SU-DHL-6 (cell line): ENCODE measurements around the gene SYT11.

Experiments used
- H2AFZ ChIP-seq: fragments of 200-600 bp; sonication (generic); 2 replicates; pipeline ENCODE4 v1.6.1; 2014; ENCODE audit warnings: low read depth, mild to moderate bottlenecking, moderate library complexity, mixed read lengths, antibody characterized with exemption, low read length; ENCODE audit not compliant: severe bottlenecking
- H3F3A ChIP-seq: fragments of 200-600 bp; shearing (Covaris generic); 2 replicates; pipeline ENCODE4 v1.6.0; 2016; ENCODE audit warnings: antibody characterized with exemption, mild to moderate bottlenecking; ENCODE audit not compliant: insufficient read depth
- H3K27ac ChIP-seq: fragments of 200-600 bp; sonication (generic); 2 replicates; pipeline ENCODE4 v1.5.1; 2016; ENCODE audit warnings: low read depth, mild to moderate bottlenecking, low read length, moderate library complexity, mixed read lengths
- H3K27me3 ChIP-seq: fragments of 200-600 bp; sonication (generic), shearing (Covaris generic); 2 replicates; pipeline ENCODE4 v1.6.0; 2014; ENCODE audit warnings: mild to moderate bottlenecking, low read length
- H3K36me3 ChIP-seq: fragments of 200-600 bp; sonication (generic); 2 replicates; pipeline ENCODE4 v1.6.1; 2014; ENCODE audit warnings: mild to moderate bottlenecking, low read length, mixed read lengths
- H3K4me2 ChIP-seq: fragments of 300-600, 200-600 bp; shearing (Covaris generic), sonication (generic); 2 replicates; pipeline ENCODE4 v1.6.0; 2014; ENCODE audit warnings: low read length, low read depth, mild to moderate bottlenecking; ENCODE audit not compliant: poor library complexity, severe bottlenecking
- H3K4me3 ChIP-seq: fragments of 200-600 bp; sonication (generic); 2 replicates; pipeline ENCODE4 v1.5.1; 2014; ENCODE audit warnings: antibody characterized with exemption, low read length, mild to moderate bottlenecking, mixed read lengths; ENCODE audit not compliant: insufficient read depth, poor library complexity, severe bottlenecking
- H3K79me2 ChIP-seq: fragments of 200-600 bp; sonication (generic); 2 replicates; pipeline ENCODE4 v1.6.1; 2014; ENCODE audit warnings: mild to moderate bottlenecking, low read length, moderate library complexity; ENCODE audit not compliant: insufficient read depth
- H3K9ac ChIP-seq: fragments of 200-600 bp; sonication (generic); 2 replicates; pipeline ENCODE4 v1.7.0; 2014; ENCODE audit warnings: mild to moderate bottlenecking, low read length
- H3K9me2 ChIP-seq: fragments of 200-600 bp; sonication (generic); replicated peaks from 2 replicates; pipeline ENCODE4 v1.6.1; 2014; ENCODE audit warnings: low read length; ENCODE audit not compliant: insufficient read depth
- H3K9me3 ChIP-seq: fragments of 200-600 bp; sonication (generic); 2 replicates; pipeline ENCODE4 v1.6.1; 2014; ENCODE audit warnings: low read length, mixed read lengths; ENCODE audit not compliant: insufficient read depth
- H4K20me1 ChIP-seq: fragments of 200-600 bp; sonication (generic); 2 replicates; pipeline ENCODE4 v1.6.1; 2014; ENCODE audit warnings: low read depth, mild to moderate bottlenecking, antibody characterized with exemption, low read length, moderate library complexity, mixed read lengths
- CTCF ChIP-seq: fragments of 200-600 bp; sonication (generic); IDR thresholded peaks from one replicate; pipeline ENCODE4 v1.5.1; 2017; ENCODE audit warnings: antibody characterized with exemption, mild to moderate bottlenecking, low read length, moderate library complexity; ENCODE audit not compliant: insufficient read depth, poor library complexity, severe bottlenecking
- EZH2phosphoT487 ChIP-seq: fragments of 200-600 bp; sonication (generic), shearing (Covaris generic); conservative IDR thresholded peaks from 2 replicates; pipeline ENCODE4 v1.6.1; 2018; ENCODE audit warnings: mild to moderate bottlenecking, antibody characterized with exemption, low read length, moderate library complexity, mixed read lengths

SYT11 gene

DNA sequence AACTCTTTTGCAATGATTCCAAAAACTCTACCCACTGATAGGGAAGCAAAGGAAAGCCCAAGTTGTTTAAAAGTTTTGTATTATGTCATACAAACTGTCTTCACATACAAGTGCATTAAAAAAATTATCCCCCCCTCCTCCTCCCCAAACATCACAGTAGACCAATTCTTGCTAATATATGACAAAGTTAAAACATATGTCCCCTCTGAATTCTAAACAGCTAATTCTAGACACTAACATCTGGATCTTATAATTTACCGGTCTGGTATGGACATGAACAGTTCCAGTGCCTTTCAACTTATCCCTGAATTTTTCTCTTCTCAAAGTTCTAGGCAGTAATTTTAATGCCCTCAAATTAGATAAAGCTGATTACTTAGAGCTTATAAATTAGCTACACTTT lies 38.4 kb downstream of the SYT11 start:
- Histone ChIP-seq H3K36me3 (peaks cover 23% of the 10 kb centered on the region), H3K4me3 (no peak overlapping the region)

GRCh38 chr1:155898888-155899287 lies 39.5 kb downstream of the SYT11 start:
- Histone ChIP-seq H3K79me2 (no peaks in the 10 kb centered on the region), H3K4me3 (no peak overlapping the region), H3K27me3 (no peaks in the 10 kb centered on the region), H3K36me3 (peaks cover 25% of the 10 kb centered on the region), H3K4me2 (no peak overlapping the region), H4K20me1 (no peaks in the 10 kb centered on the region), H3F3A (no peaks in the 10 kb centered on the region), H3K9me3 (no peaks in the 10 kb centered on the region), H3K9ac (no peak overlapping the region), H3K9me2 (no peaks in the 10 kb centered on the region), H3K27ac (no peak overlapping the region), H2AFZ (no peak overlapping the region)
- no peak for TF ChIP-seq EZH2phosphoT487
- TF ChIP-seq CTCF: no peak

More for the DNA sequence above, 38.4 kb downstream of the SYT11 start:
- H3K4me2 ChIP-seq: no peak overlapping the region
- H3K9ac ChIP-seq: no peak overlapping the region
- H3F3A ChIP-seq: 0 out of 2 replicates have a peak, but pooled peaks cover 5% of the 10 kb centered on the region
- TF ChIP-seq CTCF: no peak
- TF ChIP-seq EZH2phosphoT487: no peak
- H3K27ac ChIP-seq: no peak overlapping the region
- no peaks in the 10 kb centered on the region for H3K9me2 ChIP-seq
- no peaks in the 10 kb centered on the region for H4K20me1 ChIP-seq
- no peaks in the 10 kb centered on the region for H3K79me2 ChIP-seq
- no peaks in the 10 kb centered on the region for H3K9me3 ChIP-seq
- H3K27me3 ChIP-seq: no peaks in the 10 kb centered on the region
- H2AFZ ChIP-seq: no peak overlapping the region

- Histone ChIP-seq H3K9me2 (no peaks in the 10 kb centered on the region), H2AFZ (no peak overlapping the region), H3K4me3 (no peak overlapping the region), H3K27me3 (no peaks in the 10 kb centered on the region), H3F3A (no peaks in the 10 kb centered on the region), H4K20me1 (no peaks in the 10 kb centered on the region), H3K9me3 (no peaks in the 10 kb centered on the region), H3K9ac (no peak overlapping the region), H3K27ac (no peak overlapping the region), H3K36me3 (peaks cover 28% of the 10 kb centered on the region), H3K79me2 (no peaks in the 10 kb centered on the region), H3K4me2 (no peak overlapping the region)
- TF ChIP-seq CTCF: no peak
- TF ChIP-seq EZH2phosphoT487: no peak
Observed at GRCh38 chr1:155899683-155900082, 40.3 kb downstream of the SYT11 start.
